A549 (cell line): Measurements from ENCODE around the gene ACOXL. TPM values are rescaled to one million over a fixed set of nuclear protein-coding genes. Genes with fewer than 3 reads are reported as not detected.

Experiments used
- ATAC-seq, 2 experiments: fragments of 200-7000 bp in 1 of 2; fragments of >200 bp in 1 of 2; cut with Nextera tagmentation in 1 of 2; cut with Tn5 transposase in 1 of 2; 3 replicates each; pipeline versions ENCODE4 v1.8.0 to v1.9.1; 2018 to 2020; ENCODE audit warnings: mild to moderate bottlenecking in 1 of 2, moderate library complexity in 1 of 2
- CTCF ChIA-PET: fragments of 300-600 bp; sonication (Branson Sonifier 250); formaldehyde crosslinking; extraction: SDS; loops from one replicate; lab custom pipeline; 2021; ENCODE audit warnings: antibody characterized with exemption, inconsistent platforms; lab: Yijun Ruan, JAX
- POLR2A ChIA-PET: fragments of 350-600 bp; formaldehyde crosslinking; extraction: SDS; loops from one replicate; lab custom pipeline; 2021; ENCODE audit warnings: antibody characterized with exemption, inconsistent platforms; lab: Yijun Ruan, JAX
- DNase-seq, 2 experiments: peaks; one replicate each; pipeline versions ENCODE4 v3.0.0 to v3.0.0-alpha.2; 2011 to 2016; ENCODE audit warnings: low read depth in 1 of 2, low spot score in 1 of 2
- FAIRE-seq: peaks from 2 replicates; lab custom pipeline; 2011; peaks lifted over from hg19 to GRCh38; lab: Jason Lieb, UNC
- H3K27ac ChIP-seq, 2 experiments: fragments of >200 bp; sonication (Bioruptor Twin); formaldehyde crosslinking; 3 replicates each; pipeline ENCODE4 v1.5.1; 2016 to 2017
- H3K4me1 ChIP-seq: fragments of >200 bp; sonication (Bioruptor Twin); formaldehyde crosslinking; 3 replicates; pipeline ENCODE4 v1.6.1; 2016
- H3K4me2 ChIP-seq: fragments of >200 bp; sonication (Bioruptor Twin); formaldehyde crosslinking; 3 replicates; pipeline ENCODE4 v1.6.1; 2016
- H3K4me3 ChIP-seq: fragments of >200 bp; sonication (Bioruptor Twin); formaldehyde crosslinking; 3 replicates; pipeline ENCODE4 v1.5.1; 2016
- H3K9me3 ChIP-seq: fragments of >200 bp; sonication (Bioruptor Twin); formaldehyde crosslinking; 3 replicates; pipeline ENCODE4 v1.6.1; 2016
- CEBPB ChIP-seq, 2 experiments: fragments of >200 bp in 1 of 2; sonication (Bioruptor Twin) in 1 of 2; formaldehyde crosslinking in 1 of 2; IDR thresholded peaks; 2 replicates each; pipeline ENCODE4 v1.6.1; 2012 to 2016
- EHF ChIP-seq: fragments of 250-450 bp; sonication (Bioruptor Pico); IDR thresholded peaks from 2 replicates; pipeline ENCODE4 v1.5.0; 2020; ENCODE audit warnings: mild to moderate bottlenecking
- HOXA7 ChIP-seq: fragments of 250-450 bp; sonication (Bioruptor Pico); IDR thresholded peaks from 2 replicates; pipeline ENCODE4 v1.5.0; 2020; ENCODE audit warnings: mild to moderate bottlenecking, moderate library complexity
- HOXB13 ChIP-seq: fragments of 250-450 bp; sonication (Bioruptor Pico); IDR thresholded peaks from 2 replicates; pipeline ENCODE4 v1.5.0; 2020; ENCODE audit warnings: low read depth, mild to moderate bottlenecking, moderate library complexity
- KDM5A ChIP-seq: fragments of 200-600 bp; sonication (generic); IDR thresholded peaks from 2 replicates; pipeline ENCODE4 v1.6.1; 2016; ENCODE audit warnings: antibody characterized with exemption, mild to moderate bottlenecking
- MAFK ChIP-seq: fragments of 450-650 bp; IDR thresholded peaks from 2 replicates; pipeline ENCODE4 v1.6.1; 2014; ENCODE audit not compliant: partially characterized antibody
- MAX ChIP-seq: IDR thresholded peaks from 2 replicates; pipeline ENCODE4 v1.6.1; 2012
- MAZ ChIP-seq: fragments of 150-350 bp; IDR thresholded peaks from 2 replicates; pipeline ENCODE4 v1.6.1; 2014; ENCODE audit warnings: antibody characterized with exemption, low read depth, low read length, borderline replicate concordance
- MYC ChIP-seq: IDR thresholded peaks from 2 replicates; pipeline ENCODE4 v1.6.1; 2012; ENCODE audit warnings: mild to moderate bottlenecking, inconsistent platforms, low read length, improper control_type of control experiment, borderline replicate concordance
- PHF8 ChIP-seq: fragments of 200-600 bp; sonication (generic); IDR thresholded peaks from 2 replicates; pipeline ENCODE4 v1.6.1; 2016; ENCODE audit warnings: low read depth, mild to moderate bottlenecking, antibody characterized with exemption, moderate library complexity, borderline replicate concordance
- POLR2AphosphoS2 ChIP-seq: conservative IDR thresholded peaks from 2 replicates; pipeline ENCODE4 v1.6.1; 2012; ENCODE audit warnings: low read length, improper control_type of control experiment, inconsistent platforms
- RAD21 ChIP-seq, 2 experiments: fragments of >200 bp in 1 of 2; sonication (Bioruptor Twin) in 1 of 2; formaldehyde crosslinking in 1 of 2; IDR thresholded peaks in 1 of 2; conservative IDR thresholded peaks in 1 of 2; 2 replicates in 1 of 2; 3 replicates in 1 of 2; pipeline ENCODE4 v1.6.1; 2012 to 2018; ENCODE audit warnings: inconsistent platforms in 1 of 2
- RCOR1 ChIP-seq: fragments of 150-350 bp; IDR thresholded peaks from 2 replicates; pipeline ENCODE4 v1.6.1; 2014; ENCODE audit warnings: antibody characterized with exemption, low read length, low read depth
- SMC3 ChIP-seq: fragments of >200 bp; sonication (Bioruptor Twin); formaldehyde crosslinking; IDR thresholded peaks from 3 replicates; pipeline ENCODE4 v1.6.1; 2018; ENCODE audit warnings: inconsistent platforms
- TFCP2L1 ChIP-seq: fragments of 250-450 bp; sonication (Bioruptor Pico); IDR thresholded peaks from 2 replicates; pipeline ENCODE4 v1.5.0; 2021; ENCODE audit warnings: mild to moderate bottlenecking
- ZFP36 ChIP-seq: fragments of 450-650 bp; IDR thresholded peaks from 2 replicates; pipeline ENCODE4 v1.6.1; 2014; ENCODE audit warnings: borderline replicate concordance; ENCODE audit not compliant: partially characterized antibody
- ZNF302 ChIP-seq: fragments of 250-450 bp; sonication (Bioruptor Pico); IDR thresholded peaks from 2 replicates; pipeline ENCODE4 v1.9.0; 2021; ENCODE audit warnings: inconsistent platforms, mild to moderate bottlenecking, moderate library complexity
- WGBS: methylation state at CpG from one replicate; pipeline ENCODE4 v1.1.6; 2017; ENCODE audit errors: missing lambda C conversion rate; 5-methylcytosine and 5-hydroxymethylcytosine counted together
- polyA plus RNA-seq, 4 experiments: library from polyadenylated mRNA; depleted of rRNA in 3 of 4; stranded (reverse); fragments of >200 nt; fragmentation: RNase III in 1 of 4; extraction: RNeasy Plus Mini Kit Qiagen cat#74134 plus additional on column Dnase treatment in 1 of 4; gene quantifications; 2 replicates in 3 of 4; 3 replicates in 1 of 4; pipeline ENCODE4 v1.2.3, GENCODE V29; 2011 to 2017
- TF ChIP-seq, protein P1 (sequence below): fragments of >200 bp; sonication (Bioruptor Twin); formaldehyde crosslinking; IDR thresholded peaks from 3 replicates; pipeline ENCODE4 v1.6.1; 2016
- TF ChIP-seq, protein P2 (sequence below): fragments of >200 bp; sonication (Bioruptor Twin); formaldehyde crosslinking; IDR thresholded peaks from 2 replicates; pipeline ENCODE4 v1.6.1; 2016

The ACOXL gene
- polyA plus RNA-seq, 2 of the 4 experiments (the other 2 are of a cell fraction), result not detected

DNA sequence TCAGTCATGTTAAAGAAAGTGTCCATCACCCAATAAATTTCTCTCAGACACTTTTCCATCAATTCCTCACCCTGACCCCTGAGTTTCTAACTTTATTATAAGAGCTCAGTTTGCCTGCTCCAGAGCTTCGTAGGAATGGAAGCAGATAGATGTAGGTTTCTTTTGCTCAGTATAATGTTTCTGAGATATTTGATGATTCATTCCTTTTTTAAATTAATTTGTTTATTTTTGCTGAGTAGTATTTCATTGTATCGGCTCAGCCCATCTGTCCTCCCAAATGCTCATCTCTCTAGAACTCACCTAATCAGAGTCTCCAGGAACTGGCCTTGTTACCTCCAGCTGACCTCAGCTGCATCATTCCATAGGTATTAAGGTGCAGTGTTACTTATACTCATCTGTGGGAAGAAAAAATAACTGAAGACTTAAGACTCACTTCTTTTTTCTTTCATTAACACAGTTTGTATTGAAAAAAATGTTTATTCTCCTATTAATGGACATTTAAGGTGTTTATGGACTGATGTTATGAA is 376.4 kb downstream of the ACOXL start:
- ChIA-PET CTCF (interaction anchor here (0.6 to 1.0 kb wide), 2 partner anchors 18 to 593 kb away, joined by 3 read pairs; no protein-coding TSS in a partner anchor), POLR2A (no interaction called here)
- Histone ChIP-seq H3K4me2 (no peak overlapping the region), H3K4me3 (no peak overlapping the region), H3K9me3 (no peaks in the 10 kb centered on the region), H3K27ac (no peak overlapping the region), H3K4me1 (no peaks in the 10 kb centered on the region)
- WGBS, result 65% methylated on average over 2 of the region's 2 CpGs
- TF ChIP-seq, protein P1, sequence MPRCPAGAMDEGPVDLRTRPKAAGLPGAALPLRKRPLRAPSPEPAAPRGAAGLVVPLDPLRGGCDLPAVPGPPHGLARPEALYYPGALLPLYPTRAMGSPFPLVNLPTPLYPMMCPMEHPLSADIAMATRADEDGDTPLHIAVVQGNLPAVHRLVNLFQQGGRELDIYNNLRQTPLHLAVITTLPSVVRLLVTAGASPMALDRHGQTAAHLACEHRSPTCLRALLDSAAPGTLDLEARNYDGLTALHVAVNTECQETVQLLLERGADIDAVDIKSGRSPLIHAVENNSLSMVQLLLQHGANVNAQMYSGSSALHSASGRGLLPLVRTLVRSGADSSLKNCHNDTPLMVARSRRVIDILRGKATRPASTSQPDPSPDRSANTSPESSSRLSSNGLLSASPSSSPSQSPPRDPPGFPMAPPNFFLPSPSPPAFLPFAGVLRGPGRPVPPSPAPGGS, result no peak
- TF ChIP-seq MAFK, result peak; percentile 10
- TF ChIP-seq ZNF302 (CRISPR knock-in tag), result no peak
- TF ChIP-seq POLR2AphosphoS2, result no peak
- no peak for DNase-seq
- ATAC-seq, result no peak
- FAIRE-seq, result no peak

- ATAC-seq, result no peak
- H3K27ac ChIP-seq, result no peak overlapping the region
- H3K9me3 ChIP-seq, result no peaks in the 10 kb centered on the region
- H3K4me1 ChIP-seq, result no peaks in the 10 kb centered on the region
- H3K4me2 ChIP-seq, result no peak overlapping the region
- FAIRE-seq, result no peak
- CTCF ChIA-PET, result no interaction called here
- DNase-seq, result no peak
- no peak overlapping the region for H3K4me3 ChIP-seq
- WGBS, result 64% methylated on average over 4 of the region's 4 CpGs
- POLR2A ChIA-PET, result no interaction called here
- TF ChIP-seq POLR2AphosphoS2 (no peak), MAZ (no peak), MAX (no peak), RAD21 (conservative IDR thresholded peaks at IDR 0.05 in 1 of 2, IDR thresholded peaks at IDR 0.05 in 1 of 2) (no peak), KDM5A (no peak), TFCP2L1 (CRISPR knock-in tag) (no peak)
Measured at GRCh38 chr2:111111101-111111755, 378.9 kb downstream of the ACOXL start.

DNA sequence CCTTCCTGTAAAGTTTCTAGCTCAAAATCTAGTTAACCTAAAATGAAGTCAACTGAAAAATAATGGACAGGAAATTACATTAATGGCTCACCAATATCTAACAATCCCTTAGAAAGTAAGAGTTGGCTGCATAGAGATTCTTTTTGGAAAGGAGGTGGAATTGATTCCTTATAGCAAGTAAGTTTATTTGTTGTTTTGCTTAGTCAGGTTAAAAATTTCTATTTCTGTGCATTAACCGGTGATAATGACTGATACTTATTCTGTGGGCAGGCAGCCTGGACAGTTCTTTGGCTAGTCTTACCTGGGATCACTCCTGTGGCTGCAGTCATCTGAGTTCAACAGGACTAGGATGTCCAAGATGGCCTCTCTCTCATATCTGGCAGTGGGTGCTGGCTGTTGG is 381.5 kb downstream of the ACOXL start:
- CTCF ChIA-PET, result interaction anchor here (0.7 to 2.8 kb wide), 3 partner anchors 10 to 829 kb away, joined by 3 to 7 read pairs (median 3); no protein-coding TSS in a partner anchor
- H3K9me3 ChIP-seq, result no peaks in the 10 kb centered on the region
- ATAC-seq, result no peak
- no peak for TF ChIP-seq SMC3
- no peak for TF ChIP-seq HOXA7 (CRISPR knock-in tag)
- no peak for TF ChIP-seq HOXB13 (CRISPR knock-in tag)
- peak; percentile 60 for TF ChIP-seq MAFK
- TF ChIP-seq RCOR1, result no peak
- no peak for TF ChIP-seq PHF8
- TF ChIP-seq MYC, result no peak
- TF ChIP-seq, all 56 proteins: peak for 1
- 82% methylated on average over 1 of the region's 1 CpG for WGBS
- Histone ChIP-seq H3K27ac (no peak overlapping the region), H3K4me2 (no peak overlapping the region), H3K4me1 (peaks cover 7% of the 10 kb centered on the region; the same call in 2 of the 3 replicates), H3K4me3 (no peak overlapping the region)
- POLR2A ChIA-PET, result no interaction called here
- DNase-seq (no peak), FAIRE-seq (no peak)

- H3K4me2 ChIP-seq, result peak overlapping the region; percentile 99
- ChIA-PET POLR2A (no interaction called here), CTCF (interaction anchor here (1.1 to 2.4 kb wide), 11 partner anchors 12 to 600 kb away, joined by 3 to 23 read pairs (median 6); no protein-coding TSS in a partner anchor)
- H3K4me3 ChIP-seq, result no peak overlapping the region; the same call in 2 of the 3 replicates
- H3K9me3 ChIP-seq, result no peaks in the 10 kb centered on the region
- ATAC-seq, result no peak
- FAIRE-seq, result no peak
- peaks cover 12% of the 10 kb centered on the region; the same call in 2 of the 3 replicates for H3K4me1 ChIP-seq
- TF ChIP-seq MYC (no peak), EHF (CRISPR knock-in tag) (no peak), CEBPB (IDR thresholded peaks at IDR 0.05) (no peak), RCOR1 (no peak), ZFP36 (no peak), SMC3 (no peak), HOXB13 (CRISPR knock-in tag) (no peak)
- TF ChIP-seq, protein P1, result no peak
- TF ChIP-seq, protein P2, sequence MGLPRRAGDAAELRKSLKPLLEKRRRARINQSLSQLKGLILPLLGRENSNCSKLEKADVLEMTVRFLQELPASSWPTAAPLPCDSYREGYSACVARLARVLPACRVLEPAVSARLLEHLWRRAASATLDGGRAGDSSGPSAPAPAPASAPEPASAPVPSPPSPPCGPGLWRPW, result no peak
- no peak overlapping the region for H3K27ac ChIP-seq
- 35% methylated on average over 7 of the region's 7 CpGs for WGBS
- DNase-seq, result no peak
Measured at GRCh38 chr2:111116011-111116746, 383.8 kb downstream of the ACOXL start.
